Stimulated activated CD8-positive, alpha-beta memory T cell treated with anti-CD3 and anti-CD28 coated beads, Interleukin-12 subunit alpha, Interleukin-12 subunit beta, amount 100 ng/mL, for 4 hours (primary cell): ENCODE measurements around the gene SIRT7.

Source experiments
- DNase-seq: peaks from one replicate; pipeline ENCODE4 v3.0.0-alpha.2; 2020; ENCODE audit warnings: low read depth

SIRT7 gene

GRCh38 chr17:81885869-81886548, 32.0 kb downstream of the SIRT7 start:
- DNase-seq, result no peak

GRCh38 chr17:81885454-81885853, 32.5 kb downstream of the SIRT7 start:
- no peak for DNase-seq

GRCh38 chr17:81884968-81885367, 33.0 kb downstream of the SIRT7 start:
- no peak for DNase-seq

- no peak for DNase-seq
These were observed 33.5 kb downstream of the SIRT7 start for GRCh38 chr17:81884520-81884919.

GRCh38 chr17:81879121-81879520, 38.9 kb downstream of the SIRT7 start:
- no peak for DNase-seq

- no peak for DNase-seq
These were observed 39.7 kb downstream of the SIRT7 start for GRCh38 chr17:81878294-81878693.

- no peak for DNase-seq
These were observed 40.4 kb downstream of the SIRT7 start for GRCh38 chr17:81877569-81877968.

GRCh38 chr17:81871387-81872230, 46.4 kb downstream of the SIRT7 start:
- peak; percentile 95 for DNase-seq

- DNase-seq, result no peak
These were observed 47.0 kb downstream of the SIRT7 start, which contains the start of gene ARHGDIA for GRCh38 chr17:81870981-81871386. ARHGDIA (minus strand) TSS chr17:81871337; CDS start chr17:81869930, 1,407 bp downstream.

GRCh38 chr17:81870131-81870980, 47.6 kb downstream of the SIRT7 start:
- no peak for DNase-seq

GRCh38 chr17:81869221-81870130, 48.5 kb downstream of the SIRT7 start:
- no peak for DNase-seq

GRCh38 chr17:81868674-81869220, 49.2 kb downstream of the SIRT7 start:
- no peak for DNase-seq

- DNase-seq, result no peak
These were observed 49.8 kb downstream of the SIRT7 start for GRCh38 chr17:81867991-81868673.

GRCh38 chr17:81867170-81867990, 50.6 kb downstream of the SIRT7 start:
- no peak for DNase-seq

GRCh38 chr17:81866440-81867169, 51.4 kb downstream of the SIRT7 start:
- no peak for DNase-seq

- DNase-seq, result no peak
These were observed 52.1 kb downstream of the SIRT7 start for GRCh38 chr17:81865733-81866439.

- DNase-seq, result no peak
These were observed 52.6 kb downstream of the SIRT7 start for GRCh38 chr17:81865358-81865732.
